Central memory CD4-positive, alpha-beta T cell (primary cell): ENCODE measurements around the gene DNAAF1.
"Not testable (repeated sequence)": the region's sequence is repeated elsewhere in the genome, so short reads cannot be mapped to it uniquely, and the experiment has no call there.

Source experiments
- DNase-seq: peaks from one replicate; pipeline ENCODE4 v3.0.0; 2022

DNAAF1 gene

DNA sequence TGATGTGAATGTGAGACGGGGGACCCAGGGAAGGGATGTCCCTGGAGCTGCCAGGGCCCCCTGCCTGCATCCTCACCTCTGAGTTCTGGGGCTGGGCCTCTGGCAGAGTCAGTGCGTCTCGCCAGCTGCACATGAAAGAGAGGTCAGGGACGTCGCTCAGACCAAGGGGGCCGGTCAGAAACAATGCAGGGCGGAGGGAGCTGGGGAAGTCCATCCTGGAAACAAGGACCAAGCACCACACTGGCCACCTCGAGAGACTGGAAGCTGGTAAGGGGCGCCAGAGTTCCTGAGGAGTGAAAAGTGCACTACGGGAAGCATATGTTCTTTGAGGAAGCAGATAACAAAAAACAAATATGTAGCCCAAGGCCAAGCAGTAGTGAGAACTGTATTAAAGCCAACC is 39.7 kb downstream of the DNAAF1 start:
- no peak for DNase-seq

DNA sequence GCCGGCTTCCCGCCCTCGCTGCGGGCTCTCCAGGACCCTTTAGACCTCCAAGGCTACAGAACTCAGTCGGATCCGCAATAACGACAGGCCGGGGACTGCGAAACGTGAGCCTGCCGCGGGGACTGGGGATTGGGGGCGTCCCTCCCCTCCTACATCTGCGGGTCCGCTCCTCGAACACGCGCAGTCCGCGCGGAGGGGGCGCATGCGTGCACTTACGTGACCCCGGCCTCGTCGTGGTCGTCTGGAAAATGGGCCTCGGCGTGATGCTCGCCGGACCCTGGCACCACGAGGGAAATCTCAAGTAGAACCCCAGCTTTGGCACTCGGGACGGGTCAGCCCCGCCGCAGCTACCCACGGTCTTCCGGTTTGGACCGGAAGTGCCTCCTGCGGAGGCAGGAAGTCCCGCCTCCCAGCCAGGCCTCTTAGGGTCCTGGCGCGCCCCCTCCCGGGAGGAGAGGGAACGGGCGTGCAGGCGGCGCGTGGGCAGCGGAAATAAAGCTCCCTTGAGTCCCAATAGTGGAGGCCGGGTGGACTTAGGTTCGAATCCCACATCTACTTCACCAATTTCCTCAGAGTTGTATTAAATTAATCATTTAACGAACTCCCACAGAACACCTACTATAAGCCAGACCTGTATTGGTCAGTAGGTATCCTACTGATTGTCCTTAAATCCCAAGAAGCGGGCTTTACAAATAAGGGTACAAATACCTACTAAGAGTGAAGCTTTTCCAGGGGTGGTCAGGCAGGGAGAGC is 41.8 kb downstream of the DNAAF1 start, which contains the start of gene TAF1C:
TAF1C (minus strand) TSS at position 373 of the 753 bp plus-strand sequence. CDS start 2,069 bp downstream, outside the sequence.
- DNase-seq, result peak; percentile 83

DNA sequence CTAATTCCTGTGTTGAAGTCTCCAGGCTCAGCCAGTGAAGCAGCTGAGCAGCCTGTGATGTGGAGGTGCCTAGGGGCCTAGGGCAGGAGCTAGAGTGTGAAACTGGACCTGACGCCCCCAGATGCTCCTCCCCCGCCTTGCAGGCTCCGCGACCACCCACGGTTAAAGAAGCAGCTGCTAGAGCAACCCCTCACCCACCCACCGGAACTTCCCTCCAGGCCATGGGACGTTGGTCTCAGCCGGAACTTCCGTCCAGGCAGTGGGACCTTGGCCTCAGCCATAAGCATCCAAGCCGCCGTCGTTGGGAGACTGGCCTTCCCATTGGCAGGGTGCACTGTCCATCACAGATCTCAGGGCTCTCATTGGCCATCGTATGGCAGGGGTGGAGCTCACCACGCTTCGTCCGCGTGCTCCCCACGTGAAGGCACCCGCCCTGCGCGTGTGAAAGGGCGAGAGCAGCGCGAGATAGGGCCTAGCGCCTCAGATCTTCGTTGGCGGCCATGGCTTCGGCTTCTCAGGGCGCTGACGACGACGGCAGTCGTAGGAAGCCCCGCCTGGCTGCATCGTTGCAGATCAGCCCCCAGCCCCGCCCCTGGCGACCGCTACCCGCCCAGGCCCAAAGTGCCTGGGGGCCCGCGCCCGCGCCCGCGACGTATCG is 45.8 kb downstream of the DNAAF1 start, which contains the start of gene ADAD2:
ADAD2 (plus strand) TSS at position 427 of the 658 bp plus-strand sequence; CDS start at position 501, 74 bp downstream.
- no peak for DNase-seq

- DNase-seq, result no peak
Observed at GRCh38 chr16:84191466-84191865, 46.4 kb downstream of the DNAAF1 start.

DNA sequence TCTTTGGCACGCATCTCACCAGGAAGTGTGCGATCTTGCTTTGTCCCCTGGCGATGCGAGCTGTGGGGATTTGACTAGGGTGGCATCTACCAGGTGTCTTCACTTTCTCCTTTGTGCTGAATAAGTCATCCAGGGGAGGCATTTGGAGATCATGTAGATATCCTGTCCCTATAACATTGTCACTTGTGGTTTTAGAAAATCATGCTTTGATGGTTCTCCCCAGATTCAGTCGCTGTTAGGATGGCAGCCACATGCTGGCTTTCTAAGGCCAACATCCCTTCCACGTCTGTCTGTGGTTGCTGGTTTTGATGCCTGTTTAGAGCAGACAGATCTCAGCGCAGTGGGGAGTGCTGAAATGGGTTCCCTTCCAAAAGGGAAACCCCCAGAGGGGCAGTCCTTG is 48.4 kb downstream of the DNAAF1 start:
- no peak for DNase-seq

DNA sequence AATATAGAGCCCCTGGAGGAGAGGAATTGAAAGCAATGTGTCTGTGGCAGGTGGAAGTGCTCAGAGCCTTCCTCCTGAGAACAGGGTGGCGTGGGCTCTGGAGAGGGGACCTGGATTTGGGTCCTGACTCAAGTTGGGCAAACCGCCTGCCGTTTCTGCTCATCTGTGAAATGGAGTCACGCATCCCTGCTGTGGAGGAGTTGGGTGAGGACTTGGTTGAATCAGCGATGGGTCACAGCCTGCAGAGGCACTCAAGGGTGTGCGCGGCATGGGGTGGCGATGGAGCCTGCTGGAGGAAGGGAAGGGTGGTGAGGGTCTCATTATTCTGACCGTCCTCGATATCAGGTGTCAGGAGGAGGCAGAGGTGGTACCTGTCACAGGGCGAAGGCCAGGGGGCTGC is 48.9 kb downstream of the DNAAF1 start:
- no peak for DNase-seq

GRCh38 chr16:84194470-84195200 is 49.5 kb downstream of the DNAAF1 start:
- peak; percentile 31 for DNase-seq

DNA sequence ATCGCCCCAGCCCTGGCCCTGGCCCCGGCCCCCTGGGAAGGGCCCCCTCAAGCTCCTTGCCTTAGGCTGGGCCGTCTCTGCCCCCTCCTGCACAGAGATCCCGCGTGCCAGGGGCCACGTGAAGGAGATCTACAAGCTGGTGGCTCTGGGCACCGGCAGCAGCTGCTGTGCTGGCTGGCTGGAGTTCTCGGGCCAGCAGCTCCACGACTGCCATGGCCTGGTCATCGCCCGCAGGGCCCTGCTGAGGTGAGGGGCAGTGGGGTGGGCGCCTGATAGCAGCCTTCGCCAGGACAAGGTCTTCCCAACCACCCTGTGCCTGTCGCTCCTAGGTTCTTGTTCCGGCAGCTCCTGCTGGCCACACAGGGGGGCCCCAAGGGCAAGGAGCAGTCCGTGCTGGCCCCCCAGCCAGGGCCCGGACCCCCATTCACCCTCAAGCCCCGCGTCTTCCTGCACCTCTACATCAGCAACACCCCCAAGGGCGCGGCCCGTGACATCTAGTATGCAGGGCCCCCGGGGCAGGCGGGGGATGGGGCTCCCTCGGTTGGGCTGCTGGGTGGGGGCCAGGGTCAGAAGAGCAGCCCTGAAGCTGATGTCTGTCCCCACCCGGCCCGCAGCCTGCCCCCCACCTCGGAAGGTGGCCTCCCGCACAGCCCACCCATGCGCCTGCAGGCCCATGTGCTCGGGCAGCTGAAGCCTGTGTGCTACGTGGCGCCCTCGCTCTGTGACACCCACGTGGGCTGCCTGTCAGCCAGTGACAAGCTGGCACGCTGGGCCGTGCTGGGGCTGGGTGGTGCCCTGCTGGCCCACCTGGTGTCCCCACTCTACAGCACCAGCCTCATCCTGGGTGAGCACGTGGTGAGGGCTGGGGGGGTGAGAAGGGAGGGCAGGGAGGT is 50.3 kb downstream of the DNAAF1 start:
- DNase-seq, result no peak

- no peak for DNase-seq
Observed at GRCh38 chr16:84196101-84196500, 51.0 kb downstream of the DNAAF1 start.

DNA sequence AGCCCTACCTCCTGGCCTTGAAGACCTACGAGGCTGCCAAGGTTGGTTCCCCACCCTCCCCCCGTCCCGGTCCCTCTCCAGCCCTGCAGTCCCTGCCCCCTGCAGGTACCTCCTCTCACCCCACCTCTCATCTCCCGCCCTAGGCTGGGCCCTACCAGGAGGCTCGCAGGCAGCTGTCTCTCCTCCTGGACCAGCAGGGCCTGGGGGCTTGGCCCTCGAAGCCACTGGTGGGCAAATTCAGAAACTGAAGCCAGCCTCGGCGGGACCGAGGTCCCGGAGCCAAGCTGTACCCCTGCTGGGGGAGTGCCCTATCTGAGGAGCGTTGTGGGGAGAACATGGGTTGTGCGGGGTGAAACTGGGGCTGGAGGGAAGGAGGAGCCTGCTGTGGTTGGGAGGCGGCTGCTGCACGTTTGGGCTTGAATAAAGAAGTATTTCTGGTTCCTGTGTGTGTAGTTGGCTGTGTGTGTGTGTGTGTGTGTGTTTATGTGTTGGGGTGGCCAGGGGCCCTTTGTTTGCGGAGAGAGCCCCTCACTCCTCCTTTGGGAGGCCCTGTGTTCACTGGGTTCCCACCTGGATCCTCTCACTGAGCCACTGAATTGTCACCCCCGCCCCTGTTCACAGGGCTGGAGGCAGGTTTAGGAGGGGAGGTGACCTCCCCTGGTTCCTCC is 51.8 kb downstream of the DNAAF1 start:
- no peak for DNase-seq

- no peak for DNase-seq
Observed at GRCh38 chr16:84197466-84198128, 52.5 kb downstream of the DNAAF1 start.

- DNase-seq, result no peak
Observed at GRCh38 chr16:84198401-84198800, 53.3 kb downstream of the DNAAF1 start.

DNA sequence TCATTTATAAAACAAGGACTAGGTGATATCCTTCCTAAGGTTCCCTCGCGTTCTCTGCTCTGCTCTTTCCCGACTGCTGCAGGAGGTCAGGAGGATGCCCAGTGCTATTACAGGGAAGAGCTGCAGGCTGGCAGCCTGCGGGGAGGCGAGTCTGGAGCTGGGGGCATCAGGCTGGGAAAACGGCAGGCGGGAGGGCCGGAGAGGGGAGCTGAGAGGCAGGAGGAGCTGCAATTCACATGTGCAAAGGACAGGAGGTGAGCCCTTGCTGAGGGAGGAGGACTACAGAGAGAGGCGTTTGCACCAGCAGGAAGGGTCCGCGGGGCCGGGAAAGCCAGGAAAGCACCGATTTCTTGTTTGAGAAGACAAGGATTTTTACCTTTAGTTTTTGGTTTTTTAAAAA is 54.0 kb downstream of the DNAAF1 start:
- DNase-seq, result no peak

DNA sequence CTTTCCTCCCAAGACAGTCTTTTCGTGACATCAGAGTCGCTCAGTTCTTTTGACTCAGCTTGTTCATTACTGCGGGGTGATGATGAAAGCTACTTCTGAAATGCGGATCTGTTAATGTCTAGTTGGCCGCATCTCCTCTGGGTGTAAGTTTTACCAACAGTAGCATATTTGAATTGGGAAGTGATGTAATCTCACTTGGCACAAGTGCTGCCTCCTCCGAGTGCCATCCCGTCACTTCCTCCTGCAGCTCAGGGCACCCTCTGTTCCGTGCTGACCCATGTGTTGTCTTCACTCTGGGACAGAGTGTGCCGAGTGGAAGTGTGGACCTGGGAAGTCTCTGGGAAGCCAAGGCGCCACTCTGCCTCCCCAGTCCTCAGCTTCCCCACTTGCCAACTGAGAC is 54.8 kb downstream of the DNAAF1 start:
- no peak for DNase-seq

- not testable (repeated sequence) for DNase-seq
Observed at GRCh38 chr16:84204551-84204950, 59.4 kb downstream of the DNAAF1 start.

DNA sequence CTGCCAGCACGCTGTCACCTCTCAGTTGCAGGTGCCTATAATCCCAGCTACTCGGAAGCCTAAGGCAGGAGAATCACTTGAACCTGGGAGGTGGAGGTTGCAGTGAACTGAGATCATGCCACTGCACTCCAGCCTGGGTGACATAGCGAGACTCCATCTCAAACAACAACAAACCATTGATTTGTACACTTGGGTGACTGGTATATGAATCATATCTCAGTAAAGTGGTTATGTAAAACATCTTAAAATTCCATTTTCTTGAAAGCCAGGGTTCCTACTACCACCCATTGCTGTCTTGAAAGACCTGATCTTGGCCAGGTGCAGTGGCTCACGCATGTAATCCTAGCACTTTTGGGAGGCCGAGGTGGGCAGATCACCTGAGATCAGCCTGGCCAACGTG is 60.0 kb downstream of the DNAAF1 start:
- DNase-seq, result not testable (repeated sequence)

GRCh38 chr16:84205976-84206691 is 61.0 kb downstream of the DNAAF1 start:
- DNase-seq, result no peak

DNA sequence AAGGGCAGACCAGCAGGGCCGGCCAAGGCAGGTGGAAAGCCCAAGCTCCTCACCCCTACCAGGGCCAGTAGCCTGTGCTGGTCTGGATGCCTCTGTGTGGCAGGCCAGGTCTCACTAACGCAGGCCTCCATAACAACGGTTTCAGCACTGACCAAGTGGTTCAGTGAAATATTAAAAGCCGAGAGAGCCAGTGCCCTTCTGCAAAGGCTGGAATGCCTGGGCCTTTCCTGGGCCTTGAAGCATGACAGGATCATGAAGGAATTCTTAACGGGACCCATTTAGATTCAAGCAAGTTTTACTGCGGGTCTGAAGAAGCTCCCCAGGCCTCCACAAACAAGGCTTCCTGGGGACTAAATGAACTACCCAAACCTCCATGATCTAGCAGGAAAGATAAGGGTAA is 62.1 kb downstream of the DNAAF1 start:
- no peak for DNase-seq

DNA sequence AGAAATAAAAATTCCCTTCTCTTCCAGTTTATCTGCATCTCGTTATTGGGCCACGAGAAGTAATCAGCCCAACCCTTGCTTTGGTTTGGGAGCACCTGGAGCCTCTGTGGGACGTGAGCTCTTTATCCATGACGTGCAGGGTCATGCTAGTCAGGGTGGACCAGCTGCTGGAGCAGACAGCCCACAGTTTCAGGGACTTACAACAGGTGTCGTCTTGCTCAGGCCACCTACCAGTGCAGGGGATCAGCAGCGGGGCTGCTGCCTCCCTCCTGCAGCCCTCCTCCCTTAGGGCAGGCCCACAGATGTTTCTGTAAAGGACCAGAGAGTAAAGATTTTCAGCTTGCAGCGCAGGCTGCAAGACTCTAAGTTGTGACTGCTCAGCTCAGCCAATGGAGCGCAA is 62.8 kb downstream of the DNAAF1 start:
- DNase-seq, result no peak

DNA sequence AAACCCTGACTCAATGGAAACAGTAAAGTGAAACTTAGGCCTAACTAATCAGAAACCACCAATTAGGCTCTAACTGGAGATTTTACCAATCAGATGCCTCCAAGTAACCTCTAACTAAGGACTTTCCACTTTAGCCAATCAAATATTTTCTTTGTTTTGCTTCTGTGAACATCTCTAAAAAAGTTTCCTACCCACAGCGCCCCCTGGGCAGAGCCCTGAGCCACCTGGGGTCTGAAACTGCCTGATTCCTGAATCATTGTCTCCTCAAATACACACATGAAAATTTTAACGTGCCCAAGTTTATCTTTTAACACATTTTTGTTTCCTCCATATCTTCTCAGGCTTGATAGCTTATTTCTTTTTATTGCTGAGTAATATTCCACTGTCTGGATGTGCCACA is 64.9 kb downstream of the DNAAF1 start:
- DNase-seq, result no peak

- DNase-seq, result no peak
Observed at GRCh38 chr16:84212154-84212553, 67.0 kb downstream of the DNAAF1 start.
